ENCODE results near the gene RHOH.

DNA sequence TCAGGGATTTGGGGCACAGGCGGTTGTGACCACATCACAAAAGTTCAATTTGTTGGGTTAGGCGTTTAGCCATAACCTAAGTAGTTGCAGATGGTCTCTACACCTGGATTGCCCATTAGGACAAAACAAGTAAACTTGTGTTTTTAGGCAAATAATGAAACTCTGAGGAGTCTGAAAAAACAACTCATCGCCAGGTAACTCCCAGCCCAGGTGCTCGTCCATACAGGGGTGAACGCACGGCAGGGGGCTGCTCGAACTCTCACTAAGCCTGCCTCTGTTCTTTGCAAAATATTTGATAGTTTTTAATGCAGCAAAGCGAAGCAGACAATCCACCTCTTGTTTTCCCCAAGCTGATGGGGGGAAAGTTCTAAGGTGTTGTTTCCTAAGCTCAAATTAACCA, 559 bp upstream of the RHOH start:
- TF ChIP-seq SPI1 (IDR thresholded peaks at IDR 0.05; ENCODE audit: low read depth, low read length) (no peak), POLR2AphosphoS5 (IDR thresholded peaks at IDR 0.05; ENCODE audit: low read depth, low read length) (no peak), POLR2A (IDR thresholded peaks at IDR 0.05; ENCODE audit: low read depth, low read length) (no peak)

Measured in GM12891 (cell line).